HG03521 (cell line): ENCODE data around the gene FAM200B.

Experiments used
- ATAC-seq: cut with Tn5 transposase; IDR thresholded peaks from one replicate; pipeline ENCODE4 v1.9.1; 2021; ENCODE audit warnings: mild to moderate bottlenecking, moderate library complexity; ENCODE audit not compliant: unreplicated experiment

Gene FAM200B

DNA sequence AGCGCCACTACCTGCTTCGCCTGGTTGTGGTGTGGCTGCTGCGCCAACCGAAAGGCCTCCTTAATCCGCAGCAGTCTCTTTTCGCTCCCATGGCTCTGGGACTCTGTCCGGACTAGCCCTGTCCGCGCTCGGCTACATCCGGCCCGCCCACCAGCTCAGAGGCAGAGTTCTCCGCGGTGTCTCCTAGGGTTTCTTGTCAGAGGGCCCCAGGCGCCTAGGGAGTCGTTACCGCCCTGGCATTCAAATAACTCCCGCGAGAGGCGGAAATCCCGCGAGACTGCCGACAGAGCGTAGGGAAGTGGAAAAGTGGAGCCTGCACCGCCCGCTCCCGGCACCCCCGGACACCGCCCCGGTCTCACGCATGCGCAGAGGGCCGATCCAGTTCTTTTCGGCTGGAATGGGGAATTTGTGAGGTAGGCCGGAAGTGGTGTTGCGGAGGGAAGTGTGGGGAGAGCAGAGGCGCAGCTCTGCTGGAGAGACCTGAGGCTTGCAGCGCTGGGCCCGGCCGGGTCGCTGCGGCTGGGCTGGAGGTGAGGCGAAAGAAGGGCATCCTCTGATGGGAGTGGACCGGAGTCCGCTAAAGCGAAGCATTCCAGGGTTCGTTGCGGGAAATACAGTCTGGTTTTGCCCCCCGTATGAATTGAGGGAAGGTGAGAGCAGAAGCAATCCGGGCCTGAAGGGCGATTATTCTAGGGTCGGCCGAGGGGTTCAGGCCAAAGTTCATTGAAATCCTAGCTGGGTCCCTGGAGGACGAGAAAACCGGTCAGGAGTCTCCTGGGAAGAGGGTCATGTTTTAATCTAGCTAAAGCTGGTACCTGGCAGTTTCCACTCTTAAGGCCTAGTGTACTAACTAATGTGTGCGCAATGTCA, at the start of gene FAM200B:
FAM200B (plus strand) TSS at position 456 of the 870 bp plus-strand sequence. CDS start 5,151 bp downstream, outside the sequence.
- ATAC-seq: peak; percentile 90

DNA sequence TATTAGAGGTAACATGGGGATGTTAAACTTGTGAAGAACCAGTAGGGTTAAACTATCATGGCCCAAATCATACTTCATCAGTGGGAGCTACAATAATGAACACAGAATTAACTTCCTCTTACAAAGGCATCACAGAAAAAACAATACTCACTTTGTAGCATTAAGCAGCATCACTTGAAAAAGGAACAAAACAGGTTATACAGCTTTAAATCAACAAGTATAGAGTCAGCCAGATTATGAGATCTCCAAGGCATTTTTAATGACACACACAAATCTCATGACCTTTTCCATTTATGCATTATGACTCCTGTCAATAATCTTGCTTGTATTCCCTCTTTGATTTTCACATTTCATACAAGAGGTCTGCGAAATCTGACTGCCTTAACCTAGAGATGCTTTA, 44.8 kb upstream of the FAM200B start:
- no peak for ATAC-seq

DNA sequence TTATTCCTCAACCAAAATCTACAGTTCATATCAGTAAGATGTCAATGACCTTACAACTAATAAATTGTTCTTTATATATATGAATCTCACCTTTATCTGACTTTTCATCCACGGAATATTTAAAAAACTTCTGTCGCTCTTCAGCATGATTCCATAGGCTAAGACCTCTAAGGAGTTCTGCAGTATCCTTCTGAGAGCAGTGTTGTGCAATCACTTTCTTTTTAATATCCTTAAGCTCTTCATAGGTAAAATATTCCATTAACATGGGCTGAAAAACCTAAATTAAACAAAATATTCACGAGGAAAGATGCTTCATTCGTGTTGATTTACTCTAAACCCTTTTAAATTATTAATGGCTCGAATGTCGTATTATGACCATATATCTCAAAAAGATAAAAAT, 43.2 kb upstream of the FAM200B start:
- ATAC-seq: no peak

DNA sequence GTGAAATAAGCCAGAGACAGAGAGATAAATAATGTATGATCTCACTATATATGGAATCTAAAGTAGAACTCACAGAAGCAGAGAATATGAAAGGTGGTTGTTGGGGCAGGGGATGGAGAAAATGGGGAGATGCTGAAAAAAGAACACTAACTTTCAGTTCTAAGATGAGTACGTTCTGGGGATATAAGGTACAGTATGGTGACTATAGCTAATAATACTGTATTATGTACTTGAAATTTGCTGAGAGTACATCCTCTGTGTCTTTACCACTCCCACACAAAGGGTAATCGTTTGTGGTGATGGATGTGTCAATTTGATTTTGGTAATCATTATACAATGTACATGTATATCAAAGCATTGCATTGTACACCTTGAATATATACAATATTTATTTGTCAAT, 33.0 kb upstream of the FAM200B start:
- peak; percentile 32 for ATAC-seq

DNA sequence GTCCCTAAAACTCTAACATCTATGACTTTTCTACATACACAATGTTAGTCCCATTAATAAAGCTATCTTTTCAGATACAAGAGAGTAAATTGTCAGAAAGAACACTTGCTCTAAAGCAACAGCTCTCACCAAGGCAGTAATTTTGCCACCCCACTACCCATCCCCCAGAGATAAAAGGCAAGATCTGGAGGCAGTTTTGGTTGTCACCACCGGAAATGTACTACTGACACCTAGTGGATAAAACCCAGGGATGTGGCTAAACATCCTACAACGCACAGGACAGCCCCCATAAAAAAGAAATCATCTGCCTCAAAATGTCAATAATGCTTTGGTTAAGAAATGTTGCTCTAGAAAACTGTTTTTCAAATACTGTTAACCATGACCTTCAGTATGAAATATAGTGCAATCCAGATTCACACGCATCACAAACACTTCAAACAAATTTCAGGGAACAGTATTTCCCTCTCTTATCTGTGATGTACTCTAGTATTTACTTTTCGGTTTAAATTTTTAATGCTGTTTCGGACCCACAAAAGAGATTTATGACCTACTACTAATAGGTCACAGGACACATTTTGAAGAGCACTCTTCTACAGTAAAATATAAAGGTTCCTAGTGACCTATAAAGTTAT, 31.6 kb upstream of the FAM200B start:
- no peak for ATAC-seq

DNA sequence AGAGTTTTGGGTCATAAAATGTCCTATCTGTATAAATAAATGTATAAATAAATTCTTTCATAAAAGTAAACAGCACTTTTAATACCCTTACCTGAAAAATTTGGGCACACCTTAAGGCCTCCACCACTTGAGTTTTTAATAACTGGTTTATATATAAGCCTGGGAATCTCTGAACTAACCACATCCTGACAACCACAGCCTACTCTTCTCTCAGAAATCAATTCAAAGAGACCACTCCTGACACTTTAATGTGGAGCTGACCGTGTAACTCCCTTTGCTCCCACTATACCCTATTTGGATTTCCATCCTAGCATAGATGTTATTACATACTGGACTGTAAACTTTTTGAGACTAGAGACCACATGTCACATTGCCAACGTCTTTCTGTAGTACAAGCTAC, 30.0 kb upstream of the FAM200B start:
- no peak for ATAC-seq

DNA sequence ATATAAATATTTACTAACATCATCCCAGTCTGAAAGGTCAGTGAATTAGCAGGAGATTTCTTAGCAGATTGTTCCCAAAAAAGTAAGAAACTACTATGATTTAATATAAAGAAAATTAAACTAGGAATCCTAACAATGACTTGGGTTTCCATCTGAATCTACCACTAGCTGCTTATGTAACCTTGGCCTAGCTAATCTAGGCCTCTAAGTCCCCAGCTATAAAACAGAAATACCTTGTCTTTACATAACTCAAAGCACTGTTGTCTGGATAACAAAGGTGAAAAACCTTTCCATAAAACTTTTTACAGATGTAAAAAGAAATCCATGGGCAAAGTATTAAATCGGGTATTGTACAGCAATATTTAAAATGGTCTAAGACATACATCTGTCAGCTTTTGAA, 29.4 kb upstream of the FAM200B start:
- ATAC-seq: no peak

DNA sequence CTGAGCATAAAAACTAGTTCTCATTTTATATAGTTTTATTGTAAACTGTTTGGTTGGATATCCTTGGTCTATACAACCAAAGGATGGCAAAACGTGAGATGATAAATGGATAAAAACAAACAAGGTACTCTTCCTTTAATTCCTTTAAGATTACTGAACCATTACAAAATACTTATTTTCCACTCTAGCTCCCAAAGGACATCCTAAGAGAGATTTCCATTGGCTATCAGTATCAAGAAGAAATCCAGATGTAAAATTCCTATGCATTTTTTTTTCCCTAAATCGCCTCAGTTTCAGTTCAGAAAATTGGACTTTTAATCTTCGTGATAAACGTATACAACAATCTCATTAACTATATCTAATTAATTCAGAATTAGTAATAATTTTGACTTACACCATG, 28.8 kb upstream of the FAM200B start:
- ATAC-seq: no peak

DNA sequence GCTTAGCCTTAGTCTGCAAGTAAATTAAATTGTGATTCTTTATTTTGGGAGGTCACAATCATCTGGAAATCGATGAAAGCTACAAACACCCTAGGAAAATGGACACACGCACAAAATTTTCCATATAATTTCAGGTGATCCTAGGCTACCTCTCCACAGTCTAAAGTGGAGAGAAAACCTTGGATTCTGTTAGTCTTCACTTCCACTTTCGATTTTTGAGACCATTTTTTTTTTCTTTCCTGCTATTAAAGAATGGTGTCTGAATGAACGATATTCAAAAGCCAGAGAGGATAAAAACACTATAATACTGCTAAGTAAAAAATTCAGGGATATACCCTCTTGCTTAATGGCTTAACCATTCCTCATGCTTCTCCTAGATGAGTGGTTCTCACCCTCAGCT, 28.2 kb upstream of the FAM200B start:
- no peak for ATAC-seq

DNA sequence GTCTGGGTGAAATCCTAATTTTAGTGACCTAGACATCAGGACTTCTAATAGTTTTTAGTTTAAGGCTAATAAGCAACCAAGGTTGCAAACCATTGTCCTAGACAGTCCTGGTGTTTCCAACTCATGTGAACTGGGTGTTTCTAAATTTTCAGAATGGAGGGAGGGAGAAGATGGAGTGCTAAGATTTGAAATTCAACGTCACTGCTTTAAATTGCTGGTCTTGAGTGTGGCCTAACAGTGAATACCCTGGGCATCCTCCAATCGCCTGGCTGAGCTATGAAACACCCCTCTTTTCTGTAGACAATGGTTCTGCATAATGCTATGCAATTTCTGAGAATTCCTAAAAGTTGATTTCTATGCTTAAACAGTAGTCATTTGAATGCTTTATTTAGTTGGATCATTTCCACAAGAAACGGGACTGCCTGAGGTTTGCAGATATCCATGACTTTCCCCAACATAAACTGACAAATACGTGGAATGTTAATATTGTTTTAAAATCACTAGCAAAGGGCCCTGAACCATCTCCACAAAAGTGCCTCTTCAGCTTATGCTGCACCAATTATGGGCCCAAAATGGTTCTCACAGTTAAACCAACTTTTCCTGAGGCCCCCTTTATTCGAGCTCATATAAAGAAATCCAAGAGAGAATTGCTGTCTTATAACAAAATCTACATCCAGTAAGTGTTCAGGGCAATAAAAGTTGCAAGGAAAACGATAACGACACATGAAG, 27.6 kb upstream of the FAM200B start:
- no peak for ATAC-seq

DNA sequence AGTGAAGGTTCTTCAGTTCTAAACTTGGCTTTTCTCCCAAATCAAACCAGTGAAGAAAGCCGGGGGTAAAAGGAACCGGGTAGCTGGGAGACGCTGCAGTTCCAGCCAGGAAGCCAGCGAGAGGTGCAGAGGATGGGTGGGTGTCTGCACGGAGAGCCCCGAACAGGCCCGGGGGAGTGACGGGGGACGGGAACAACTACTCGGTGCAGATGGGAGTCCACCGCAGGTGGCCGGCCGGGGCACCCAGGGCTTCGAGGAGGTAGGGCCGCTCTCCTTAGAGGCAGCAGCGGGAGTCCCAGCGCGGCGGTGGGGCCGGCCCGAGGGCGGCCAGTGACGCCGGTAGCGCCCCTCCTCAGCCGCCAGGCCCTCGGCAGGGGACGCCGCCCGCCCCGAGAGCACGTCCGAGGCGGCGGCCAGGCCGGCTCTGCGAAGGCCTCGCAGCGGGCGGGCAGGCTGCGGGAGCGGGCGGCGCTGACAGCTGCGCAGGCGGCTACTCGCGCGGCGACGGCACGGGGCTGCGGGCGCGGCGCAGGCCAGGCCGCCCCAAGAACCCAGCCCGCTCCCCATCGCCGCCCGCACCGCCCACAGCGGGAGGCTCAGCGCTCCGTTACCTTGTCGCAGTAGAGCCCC, 26.9 kb upstream of the FAM200B start:
- ATAC-seq: peak; percentile 48

DNA sequence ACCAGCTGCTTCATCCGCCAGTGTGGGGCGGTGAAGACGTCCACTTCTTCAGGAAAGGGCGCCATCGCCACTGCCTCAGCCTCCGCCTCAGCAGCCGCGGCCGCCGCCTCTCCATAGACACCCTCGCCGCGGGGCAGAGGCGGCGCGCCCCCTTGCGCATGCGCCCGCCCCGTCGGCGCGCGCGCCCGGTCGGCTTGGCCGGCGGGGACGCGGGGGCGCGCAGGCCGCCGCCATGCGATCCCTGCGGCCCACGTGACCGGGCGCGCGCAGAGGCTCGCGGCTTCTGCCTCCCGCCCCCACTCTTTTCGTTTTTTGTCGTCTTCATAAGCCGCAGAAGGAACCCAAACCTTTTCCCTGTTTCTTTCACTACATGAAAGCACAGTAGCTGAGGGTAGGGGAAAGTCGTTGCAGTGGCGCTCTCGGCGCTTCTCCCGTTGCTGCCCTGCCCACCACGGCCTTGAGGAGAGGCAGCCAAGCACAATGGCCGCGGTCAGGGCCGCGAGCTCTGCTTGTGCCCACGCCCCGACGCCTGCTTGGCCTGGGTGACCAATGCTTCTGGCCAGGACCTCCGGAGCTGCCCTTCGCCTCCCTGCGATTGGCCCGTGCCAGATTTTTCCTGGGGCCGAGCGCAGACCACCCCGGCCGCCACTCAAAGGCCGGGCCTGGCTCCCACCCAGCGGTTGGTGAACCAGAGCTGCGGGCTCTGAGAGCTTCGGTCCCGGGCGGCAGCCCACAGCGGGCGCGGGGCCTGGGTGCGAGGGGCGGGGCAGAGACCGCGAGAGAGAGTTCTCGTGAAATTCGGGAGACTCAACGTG, 26.2 kb upstream of the FAM200B start, which contains the start of gene FBXL5:
FBXL5 (minus strand) TSS at position 135 of the 815 bp plus-strand sequence; CDS start at position 65, 70 bp downstream.
- peak; percentile 70 for ATAC-seq

DNA sequence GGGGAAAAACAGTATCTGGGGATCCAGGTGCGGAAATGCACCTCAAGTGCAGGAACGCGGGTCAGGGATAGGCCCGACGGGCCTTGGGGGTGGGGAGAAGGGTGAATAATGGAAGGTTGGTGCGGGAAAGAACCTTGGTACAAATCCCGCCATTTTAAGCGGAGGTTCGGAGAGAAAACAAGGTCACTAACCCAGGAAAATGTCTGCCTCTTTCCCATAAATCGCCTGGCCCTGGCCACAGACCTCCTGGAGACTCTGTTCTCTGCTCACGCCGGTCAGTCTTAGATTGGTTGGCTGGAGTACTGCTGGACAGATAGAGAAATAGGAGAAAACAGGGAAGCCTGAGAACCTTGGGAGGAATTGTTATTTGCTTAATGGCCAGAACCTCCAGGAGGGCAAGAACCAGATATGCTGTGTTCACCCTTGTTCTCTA, 25.6 kb upstream of the FAM200B start:
- no peak for ATAC-seq

DNA sequence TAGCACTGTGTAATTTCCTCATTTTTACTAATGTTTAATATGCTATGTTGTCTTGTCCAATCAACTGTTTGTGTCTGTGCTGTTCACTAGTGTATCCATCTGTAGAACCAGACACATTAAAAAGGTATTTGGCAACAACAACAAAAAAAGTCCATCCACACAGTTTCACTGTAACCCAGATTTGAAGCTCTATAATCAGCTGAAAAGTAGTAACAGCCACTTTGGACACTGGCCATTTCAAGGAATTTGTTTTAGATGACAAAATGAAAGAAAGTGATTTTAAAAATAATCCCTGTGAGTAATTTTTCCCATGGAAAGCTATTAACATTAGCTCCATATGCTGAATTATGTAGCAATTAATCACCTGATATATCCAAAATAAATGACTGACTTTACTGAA, 24.3 kb upstream of the FAM200B start:
- ATAC-seq: no peak

DNA sequence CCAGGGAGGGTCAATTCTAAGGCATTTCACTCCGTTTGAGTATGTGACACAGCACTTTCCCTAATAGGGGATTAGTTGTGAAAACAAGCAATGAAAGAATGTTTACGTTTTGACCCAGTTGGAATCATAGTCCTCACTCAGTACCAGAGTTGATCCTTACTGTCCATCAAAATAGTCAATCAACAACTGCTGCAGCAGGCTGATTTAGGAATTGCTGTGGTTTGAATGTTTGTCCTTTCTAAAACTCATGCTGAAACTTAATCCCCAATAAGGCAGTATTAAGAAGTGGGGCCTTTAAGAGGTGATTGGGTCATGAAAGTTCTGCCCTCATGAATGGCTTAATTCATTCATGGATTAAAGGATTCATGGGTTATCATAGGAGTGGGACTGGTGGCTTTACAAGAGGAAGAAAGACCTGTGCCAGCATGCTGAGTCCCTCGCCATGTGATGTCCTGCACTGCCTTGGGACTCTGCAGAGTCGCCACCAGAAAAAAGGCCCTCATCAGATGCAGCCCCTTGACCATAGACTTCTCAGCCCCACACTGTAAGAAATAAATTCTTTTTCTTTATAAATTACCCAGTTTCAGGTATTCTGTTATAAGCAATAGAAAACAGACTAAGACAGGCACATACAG, 23.4 kb upstream of the FAM200B start:
- no peak for ATAC-seq

DNA sequence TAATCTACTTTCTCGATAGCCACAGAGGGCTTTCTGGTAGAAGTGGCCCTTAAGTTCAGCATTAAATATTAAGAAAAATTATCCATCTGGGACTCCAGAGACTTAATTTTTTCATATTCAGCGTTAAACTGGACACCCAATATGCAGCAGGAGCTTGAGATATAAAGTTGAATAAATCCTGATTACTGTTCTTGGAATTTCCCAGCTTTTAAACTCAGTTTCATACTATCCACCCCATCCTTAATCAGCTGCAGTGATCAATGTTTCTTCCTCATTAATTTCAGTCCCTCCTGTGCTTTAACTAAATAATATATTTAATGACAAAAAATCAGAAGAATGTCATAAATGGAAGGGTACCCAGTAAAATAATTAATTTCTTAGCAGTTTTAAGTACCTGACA, 22.8 kb upstream of the FAM200B start:
- no peak for ATAC-seq

DNA sequence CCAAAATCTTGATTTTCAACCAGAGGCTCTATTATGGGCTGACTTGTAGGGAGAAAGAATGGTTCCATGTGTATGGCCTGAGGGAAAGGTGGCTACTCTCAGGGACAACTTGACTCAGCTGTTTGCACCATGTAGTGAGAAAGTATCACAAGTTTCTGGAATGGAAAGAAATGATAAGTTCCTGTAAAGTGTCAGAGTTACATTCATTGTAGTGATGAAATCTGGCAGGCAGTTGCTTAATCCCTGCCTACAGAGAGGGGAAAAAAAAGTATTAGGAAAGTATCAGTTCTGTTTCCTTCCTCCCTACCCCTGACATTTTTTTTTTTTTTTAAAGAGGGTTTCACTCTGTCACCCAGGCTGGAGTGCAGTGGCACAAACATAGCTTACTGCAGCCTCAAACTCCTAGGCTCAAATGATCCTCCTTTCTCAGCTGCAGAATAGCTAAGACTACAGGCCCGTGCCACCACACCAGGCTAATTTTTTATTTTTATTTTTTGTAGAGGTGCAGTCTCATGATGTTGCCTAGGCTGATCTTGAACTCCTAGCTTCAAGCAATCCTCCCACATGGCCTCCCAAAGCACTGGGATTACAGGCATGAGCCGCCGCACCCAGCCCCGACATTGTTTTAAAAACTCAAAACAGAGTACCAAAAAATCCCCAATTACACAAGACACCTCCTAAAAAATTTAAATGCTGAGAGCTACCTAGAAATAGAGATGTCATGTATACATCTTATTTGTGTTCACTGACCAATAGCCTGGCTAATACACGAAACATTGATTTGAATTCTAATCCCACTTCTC, 21.7 kb upstream of the FAM200B start:
- no peak for ATAC-seq

DNA sequence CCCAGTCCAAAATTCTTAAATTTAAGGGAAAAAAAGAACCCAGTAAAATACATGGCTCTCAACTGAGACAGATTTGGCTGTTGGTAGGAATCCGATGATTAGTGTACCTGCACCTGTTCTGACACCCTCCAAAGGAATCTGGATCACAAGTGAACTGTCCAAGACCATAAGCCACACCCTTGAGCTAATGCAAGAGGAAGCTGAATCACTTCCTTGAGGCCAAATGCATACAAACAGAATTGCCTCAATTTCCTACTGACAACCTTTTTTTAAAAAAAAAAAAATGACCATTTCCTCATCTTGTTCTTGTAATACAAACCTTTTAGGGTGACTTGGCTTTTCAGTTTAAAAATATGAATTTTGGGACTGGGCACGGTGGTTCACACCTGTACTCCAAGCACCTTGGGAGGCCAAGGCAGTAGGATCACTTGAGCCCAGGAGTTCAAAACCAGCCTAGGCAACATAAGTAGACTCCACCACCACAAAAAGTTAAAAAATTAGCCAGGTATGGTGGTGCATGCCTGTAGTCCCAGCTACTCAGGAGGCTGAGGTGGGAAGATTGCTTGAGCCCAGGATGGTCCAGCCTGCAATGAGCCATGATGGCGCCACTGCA, 15.8 kb upstream of the FAM200B start:
- no peak for ATAC-seq

DNA sequence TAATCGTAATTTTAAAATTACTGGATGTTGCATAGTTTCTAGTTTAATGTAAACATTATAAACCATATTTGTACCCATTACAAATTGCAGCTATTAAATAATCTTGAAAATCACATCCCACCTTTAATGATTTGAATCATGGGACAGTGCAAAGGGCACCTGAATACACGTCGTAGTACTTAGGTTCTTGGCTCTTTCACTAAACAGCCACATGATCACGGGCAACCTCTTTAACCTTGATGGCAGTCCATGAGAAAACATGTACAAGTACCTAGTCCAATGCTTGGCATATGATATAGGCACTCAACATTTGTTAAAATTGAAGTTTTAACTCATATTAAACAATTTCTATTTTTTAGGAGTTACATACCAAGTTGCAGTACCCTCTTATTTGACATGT, 14.6 kb upstream of the FAM200B start:
- ATAC-seq: no peak
